HL-60 (cell line): ENCODE measurements around the gene ATAD2B.

Experiments used
- CTCF ChIP-seq: IDR thresholded peaks from one replicate; pipeline ENCODE4 v1.5.1; 2011; ENCODE audit warnings: low read length, control low read depth, inconsistent platforms; ENCODE audit not compliant: insufficient read depth
- POLR2AphosphoS5 ChIP-seq: IDR thresholded peaks from 2 replicates; pipeline ENCODE4 v1.6.1; 2012; ENCODE audit warnings: low read depth

GRCh38 chr2:23843051-23843976 is 83.6 kb downstream of the ATAD2B start:
- TF ChIP-seq CTCF (no peak), POLR2AphosphoS5 (no peak)
